Sigmoid colon (tissue), 4 donors: ENCODE measurements around the gene RAPGEF3.

Experiments used
- CTCF ChIP-seq, 4 experiments: fragments of 450-650 bp in 3 of 4; fragments of 200-600 bp in 1 of 4; IDR thresholded peaks; one replicate each; pipeline ENCODE4 v1.5.1; 2016 to 2019; ENCODE audit warnings: antibody characterized with exemption in 4 of 4, mild to moderate bottlenecking in 3 of 4, moderate library complexity in 2 of 4
- EP300 ChIP-seq, 4 donors: sonication (generic); formaldehyde crosslinking; IDR thresholded peaks; one replicate each; pipeline ENCODE4 v1.6.1; 2017; ENCODE audit warnings: antibody characterized with exemption in 4 of 4
- POLR2A ChIP-seq, 2 donors: fragments of 450-650 bp; IDR thresholded peaks; one replicate each; pipeline ENCODE4 v1.6.1; 2016; ENCODE audit warnings: antibody characterized with exemption in 2 of 2, mild to moderate bottlenecking in 2 of 2, moderate library complexity in 2 of 2
- POLR2AphosphoS5 ChIP-seq, 4 donors: sonication (generic); formaldehyde crosslinking; IDR thresholded peaks; one replicate each; pipeline ENCODE4 v1.6.1; 2017; ENCODE audit warnings: antibody characterized with exemption in 4 of 4

GRCh38 chr12:47735649-47736048, 23.0 kb downstream of the RAPGEF3 start:
- TF ChIP-seq CTCF (IDR thresholded peaks at IDR 0.05) (no peak), POLR2A (IDR thresholded peaks at IDR 0.05) (no peak), POLR2AphosphoS5 (IDR thresholded peaks at IDR 0.05) (no peak), EP300 (IDR thresholded peaks at IDR 0.05) (no peak)
